ENCODE measurements around the gene DAGLA. TPM values are rescaled to one million over a fixed set of nuclear protein-coding genes. Genes with fewer than 3 reads are reported as not detected.

The DAGLA gene
- total RNA-seq, 1 experiment from 2014 or later = 8.6 TPM

Other genes with a start within 250 kb of the DAGLA start
- 0.55 TPM in 1 of 2 replicates, not detected in the other for gene LRRC10B, start 171.6 kb upstream of the DAGLA start, total RNA-seq (2014; rRNA removed)
- gene SYT7, start 99.3 kb upstream of the DAGLA start, total RNA-seq (2014; rRNA removed) = 21.5 and 23.2 TPM in 2 replicates
- gene MYRF, start 72.2 kb downstream of the DAGLA start, total RNA-seq (2014; rRNA removed) = 5.1 and 7.0 TPM in 2 replicates
- 79.2 and 110 TPM in 2 replicates for gene TMEM258, start 112.2 kb downstream of the DAGLA start, total RNA-seq (2014; rRNA removed)
- 132 and 137 TPM in 2 replicates for gene FEN1, start 112.5 kb downstream of the DAGLA start, total RNA-seq (2014; rRNA removed)
- 79.4 and 84.4 TPM in 2 replicates for gene FADS1, start 136.6 kb downstream of the DAGLA start, total RNA-seq (2014; rRNA removed)
- gene FADS2, start 147.9 kb downstream of the DAGLA start, total RNA-seq (2014; rRNA removed) = 246 and 305 TPM in 2 replicates
- 67.9 and 119 TPM in 2 replicates for gene FADS3, start 211.2 kb downstream of the DAGLA start, total RNA-seq (2014; rRNA removed)
- 6.6 and 7.9 TPM in 2 replicates for gene RAB3IL1, start 237.2 kb downstream of the DAGLA start, total RNA-seq (2014; rRNA removed)

Measured in PC-3 (cell line).